Activated naive CD4-positive, alpha-beta T cell treated with anti-CD3 and anti-CD28 coated beads for 36 hours (primary cell): ENCODE data around the gene ANGPT4. TPM values are rescaled to one million over a fixed set of nuclear protein-coding genes. Genes with fewer than 3 reads are reported as not detected.

Experiments
- CTCF ChIA-PET: fragments of 350-600 bp; sonication (Branson Sonifier 250); formaldehyde crosslinking; loops from one replicate; lab custom pipeline; 2021; ENCODE audit warnings: antibody characterized with exemption; lab: Charles Lee
- DNase-seq: peaks from one replicate; pipeline ENCODE4 v3.0.0-alpha.2; 2020
- H3K27ac Mint-ChIP-seq: one replicate; pipeline ENCODE4 v1.8.0; 2021; ENCODE audit warnings: mild to moderate bottlenecking, mixed read lengths
- H3K27me3 Mint-ChIP-seq: one replicate; pipeline ENCODE4 v1.8.0; 2021; ENCODE audit warnings: low read depth, mixed read lengths
- H3K36me3 Mint-ChIP-seq: one replicate; pipeline ENCODE4 v1.8.0; 2021; ENCODE audit warnings: low read depth, mixed read lengths
- H3K4me1 Mint-ChIP-seq: one replicate; pipeline ENCODE4 v1.8.0; 2021; ENCODE audit warnings: low read depth, mixed read lengths
- H3K4me3 Mint-ChIP-seq: one replicate; pipeline ENCODE4 v1.8.0; 2021; ENCODE audit warnings: mild to moderate bottlenecking, moderate library complexity, mixed read lengths
- H3K9me3 Mint-ChIP-seq: one replicate; pipeline ENCODE4 v1.8.0; 2021; ENCODE audit warnings: mixed read lengths
- intact Hi-C: fragments of 100-400 bp; cut with micrococcal nuclease; formaldehyde crosslinking; loops from one replicate; pipeline ENCODE4 v1.15.1; 2023
- total RNA-seq, 2 experiments: library from RNA; stranded (reverse); gene quantifications; one replicate each; pipeline ENCODE4 v1.2.3, GENCODE V29; 2021

The ANGPT4 gene
- total RNA-seq, 2 experiments from 2014 or later: not detected

GRCh38 chr20:933029-933428 lies 16.9 kb upstream of the ANGPT4 start:
- CTCF ChIA-PET: interaction anchor here (1.4 kb wide), 2 partner anchors 23 to 24 kb away, joined by 5 to 6 read pairs; no protein-coding TSS in a partner anchor
- Mint-ChIP-seq H3K27me3 (no peaks in the 10 kb centered on the region), H3K4me3 (no peak overlapping the region), H3K4me1 (no peaks in the 10 kb centered on the region), H3K27ac (no peak overlapping the region), H3K36me3 (peaks cover 1% of the 10 kb centered on the region), H3K9me3 (peaks cover 15% of the 10 kb centered on the region)
- intact Hi-C loops: no loop called here
- no peak for DNase-seq

- CTCF ChIA-PET: no interaction called here
- Mint-ChIP-seq H3K27me3 (peaks cover 2% of the 10 kb centered on the region), H3K27ac (no peak overlapping the region), H3K9me3 (peaks cover 15% of the 10 kb centered on the region), H3K36me3 (peaks cover 1% of the 10 kb centered on the region), H3K4me1 (no peaks in the 10 kb centered on the region), H3K4me3 (no peak overlapping the region)
- no peak for DNase-seq
- intact Hi-C loops: no loop called here
These were observed 15.3 kb upstream of the ANGPT4 start for GRCh38 chr20:931401-931800.

GRCh38 chr20:926670-927069 lies 10.5 kb upstream of the ANGPT4 start:
- DNase-seq: no peak
- Mint-ChIP-seq H3K27me3 (peaks cover 2% of the 10 kb centered on the region), H3K4me3 (no peak overlapping the region), H3K27ac (no peak overlapping the region), H3K4me1 (no peaks in the 10 kb centered on the region), H3K9me3 (peaks cover 11% of the 10 kb centered on the region), H3K36me3 (peaks cover 1% of the 10 kb centered on the region)
- intact Hi-C loops: no loop called here
- CTCF ChIA-PET: no interaction called here

GRCh38 chr20:925516-925915 lies 9.4 kb upstream of the ANGPT4 start:
- H3K27ac Mint-ChIP-seq: no peak overlapping the region
- CTCF ChIA-PET: no interaction called here
- no peaks in the 10 kb centered on the region for H3K36me3 Mint-ChIP-seq
- no peak overlapping the region for H3K4me3 Mint-ChIP-seq
- intact Hi-C loops: no loop called here
- no peaks in the 10 kb centered on the region for H3K4me1 Mint-ChIP-seq
- H3K9me3 Mint-ChIP-seq: peaks cover 2% of the 10 kb centered on the region
- peaks cover 2% of the 10 kb centered on the region for H3K27me3 Mint-ChIP-seq
- DNase-seq: no peak

- H3K27ac Mint-ChIP-seq: no peak overlapping the region
- H3K36me3 Mint-ChIP-seq: no peaks in the 10 kb centered on the region
- no peak for DNase-seq
- intact Hi-C loops: no loop called here
- H3K4me1 Mint-ChIP-seq: no peaks in the 10 kb centered on the region
- no peak overlapping the region for H3K4me3 Mint-ChIP-seq
- peaks cover 2% of the 10 kb centered on the region for H3K27me3 Mint-ChIP-seq
- CTCF ChIA-PET: no interaction called here
- no peaks in the 10 kb centered on the region for H3K9me3 Mint-ChIP-seq
These were observed 8.5 kb upstream of the ANGPT4 start for GRCh38 chr20:924639-925038.

DNA sequence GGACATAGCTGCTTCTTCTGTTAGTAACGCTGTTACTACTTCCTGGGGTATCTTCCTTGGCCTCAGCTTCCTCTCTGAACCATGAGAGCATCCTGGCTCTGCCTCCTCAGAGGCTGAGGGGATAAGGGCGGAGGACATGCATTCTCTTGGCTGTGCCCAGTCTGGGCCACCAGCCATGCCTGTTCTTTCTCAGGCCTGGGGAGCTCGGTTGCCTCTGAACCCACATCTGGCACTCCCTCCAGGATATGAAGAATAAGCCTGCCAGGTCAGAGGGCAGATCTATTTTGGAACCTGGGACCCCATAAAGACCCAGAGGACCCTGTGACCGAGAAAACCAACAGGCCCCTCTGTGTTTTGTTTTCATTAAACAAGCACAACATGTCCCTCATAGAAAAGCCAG lies 6.6 kb upstream of the ANGPT4 start:
- H3K36me3 Mint-ChIP-seq: no peaks in the 10 kb centered on the region
- H3K27ac Mint-ChIP-seq: no peak overlapping the region
- CTCF ChIA-PET: interaction anchor here (1.6 kb wide), 1 partner anchor 107 kb away, joined by 5 read pairs; no protein-coding TSS in a partner anchor
- intact Hi-C loops: no loop called here
- peaks cover 2% of the 10 kb centered on the region for H3K27me3 Mint-ChIP-seq
- no peaks in the 10 kb centered on the region for H3K4me1 Mint-ChIP-seq
- no peaks in the 10 kb centered on the region for H3K9me3 Mint-ChIP-seq
- DNase-seq: no peak
- H3K4me3 Mint-ChIP-seq: no peak overlapping the region

- no peaks in the 10 kb centered on the region for H3K9me3 Mint-ChIP-seq
- H3K4me1 Mint-ChIP-seq: no peaks in the 10 kb centered on the region
- H3K27ac Mint-ChIP-seq: no peak overlapping the region
- no peaks in the 10 kb centered on the region for H3K27me3 Mint-ChIP-seq
- H3K36me3 Mint-ChIP-seq: no peaks in the 10 kb centered on the region
- CTCF ChIA-PET: no interaction called here
- DNase-seq: no peak
- no peak overlapping the region for H3K4me3 Mint-ChIP-seq
- intact Hi-C loops: no loop called here
These were observed 4.9 kb upstream of the ANGPT4 start for GRCh38 chr20:921068-921467.

DNA sequence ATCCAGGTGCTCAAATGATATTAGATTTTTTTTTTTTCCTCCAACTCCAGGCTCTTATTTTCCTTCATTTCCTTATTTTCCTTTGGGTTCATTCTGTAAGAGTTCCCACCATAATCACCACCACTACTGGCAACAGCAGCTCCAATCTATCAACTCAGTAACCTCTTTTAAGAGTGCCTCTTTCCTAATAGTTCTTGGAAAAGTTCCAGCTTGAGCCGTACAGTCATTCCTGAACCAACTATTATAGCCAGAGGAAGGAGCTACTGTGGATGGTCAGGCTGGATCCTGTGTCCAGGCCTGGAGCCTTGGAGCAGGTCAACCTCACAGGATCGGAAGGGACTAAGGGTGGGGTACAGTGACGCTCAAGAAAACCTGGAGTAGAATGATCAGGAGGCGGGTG lies 4.2 kb upstream of the ANGPT4 start:
- H3K27me3 Mint-ChIP-seq: no peaks in the 10 kb centered on the region
- H3K4me1 Mint-ChIP-seq: no peaks in the 10 kb centered on the region
- CTCF ChIA-PET: interaction anchor here (0.8 kb wide), 1 partner anchor 35 kb away, joined by 5 read pairs; no protein-coding TSS in a partner anchor
- no peaks in the 10 kb centered on the region for H3K36me3 Mint-ChIP-seq
- H3K9me3 Mint-ChIP-seq: no peaks in the 10 kb centered on the region
- no peak overlapping the region for H3K4me3 Mint-ChIP-seq
- intact Hi-C loops: no loop called here
- DNase-seq: no peak
- H3K27ac Mint-ChIP-seq: no peak overlapping the region

GRCh38 chr20:919491-919916 lies 3.4 kb upstream of the ANGPT4 start:
- CTCF ChIA-PET: interaction anchor here (1.2 kb wide), 1 partner anchor 36 kb away, joined by 3 read pairs; no protein-coding TSS in a partner anchor
- H3K27me3 Mint-ChIP-seq: no peaks in the 10 kb centered on the region
- H3K27ac Mint-ChIP-seq: no peak overlapping the region
- no peaks in the 10 kb centered on the region for H3K4me1 Mint-ChIP-seq
- H3K9me3 Mint-ChIP-seq: no peaks in the 10 kb centered on the region
- H3K4me3 Mint-ChIP-seq: no peak overlapping the region
- intact Hi-C loops: no loop called here
- no peaks in the 10 kb centered on the region for H3K36me3 Mint-ChIP-seq
- no peak for DNase-seq

DNA sequence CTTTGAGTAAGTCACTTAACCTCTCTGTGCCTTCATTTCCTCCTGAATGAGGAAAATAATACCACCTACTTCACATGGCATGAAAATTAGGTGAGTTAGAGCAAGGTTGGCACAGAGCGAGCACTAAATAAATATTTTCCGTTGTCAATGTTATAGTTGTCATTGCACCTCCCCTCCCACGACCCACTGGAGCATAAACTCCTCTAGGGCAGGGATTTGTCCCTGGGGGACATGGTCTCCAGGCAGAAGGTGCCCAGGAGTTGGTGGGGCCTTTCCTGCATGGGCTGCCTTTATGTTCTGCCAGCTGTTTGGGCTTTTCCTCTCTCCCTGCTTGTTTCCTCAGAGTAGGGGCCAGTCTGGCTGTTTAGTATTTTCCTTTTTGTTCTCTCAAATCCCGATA lies 1.3 kb upstream of the ANGPT4 start:
- Mint-ChIP-seq H3K36me3 (no peaks in the 10 kb centered on the region), H3K4me1 (no peaks in the 10 kb centered on the region), H3K4me3 (no peak overlapping the region), H3K9me3 (no peaks in the 10 kb centered on the region), H3K27ac (no peak overlapping the region), H3K27me3 (no peaks in the 10 kb centered on the region)
- CTCF ChIA-PET: no interaction called here
- DNase-seq: no peak
- intact Hi-C loops: no loop called here

- no peaks in the 10 kb centered on the region for H3K4me1 Mint-ChIP-seq
- DNase-seq: no peak
- CTCF ChIA-PET: no interaction called here
- no peaks in the 10 kb centered on the region for H3K27me3 Mint-ChIP-seq
- H3K27ac Mint-ChIP-seq: no peak overlapping the region
- intact Hi-C loops: no loop called here
- no peak overlapping the region for H3K4me3 Mint-ChIP-seq
- H3K9me3 Mint-ChIP-seq: no peaks in the 10 kb centered on the region
- H3K36me3 Mint-ChIP-seq: no peaks in the 10 kb centered on the region
These were observed 691 bp upstream of the ANGPT4 start for GRCh38 chr20:916825-917224.

- no peaks in the 10 kb centered on the region for H3K27me3 Mint-ChIP-seq
- DNase-seq: no peak
- H3K9me3 Mint-ChIP-seq: no peaks in the 10 kb centered on the region
- CTCF ChIA-PET: interaction anchor here (0.6 kb wide), 2 partner anchors 87 to 209 kb away, joined by 3 to 4 read pairs; no protein-coding TSS in a partner anchor
- intact Hi-C loops: no loop called here
- no peak overlapping the region for H3K4me3 Mint-ChIP-seq
- H3K4me1 Mint-ChIP-seq: no peaks in the 10 kb centered on the region
- H3K36me3 Mint-ChIP-seq: no peaks in the 10 kb centered on the region
- H3K27ac Mint-ChIP-seq: no peak overlapping the region
These were observed 1.2 kb downstream of the ANGPT4 start for GRCh38 chr20:914727-915498.

GRCh38 chr20:913306-913849 lies 2.8 kb downstream of the ANGPT4 start:
- Mint-ChIP-seq H3K27ac (no peak overlapping the region), H3K27me3 (no peaks in the 10 kb centered on the region), H3K9me3 (no peaks in the 10 kb centered on the region), H3K4me3 (no peak overlapping the region), H3K36me3 (no peaks in the 10 kb centered on the region), H3K4me1 (no peaks in the 10 kb centered on the region)
- CTCF ChIA-PET: no interaction called here
- intact Hi-C loops: loop anchor here (2.0 kb wide), 1 partner anchor 95 kb away; no protein-coding TSS in a partner anchor
- no peak for DNase-seq
